GM12875 (cell line): ENCODE results near the gene HK1.

ENCODE experiments used
- H3K4me3 ChIP-seq: one replicate; pipeline ENCODE4 v1.5.1; 2011; ENCODE audit warnings: low read depth, low read length, control low read depth
- CTCF ChIP-seq: IDR thresholded peaks from 2 replicates; pipeline ENCODE4 v1.5.1; 2011; ENCODE audit warnings: low read depth, mild to moderate bottlenecking, control low read depth, inconsistent platforms, low read length, moderate library complexity, borderline replicate concordance; ENCODE audit not compliant: insufficient read depth

The HK1 gene

GRCh38 chr10:69239136-69239535 is 39.2 kb upstream of the HK1 start:
- no peak overlapping the region for H3K4me3 ChIP-seq
- no peak for TF ChIP-seq CTCF

- no peak overlapping the region for H3K4me3 ChIP-seq
- no peak for TF ChIP-seq CTCF
These were observed 38.4 kb upstream of the HK1 start for GRCh38 chr10:69239816-69240434.

- H3K4me3 ChIP-seq, result no peak overlapping the region
- TF ChIP-seq CTCF, result no peak
These were observed 37.8 kb upstream of the HK1 start for GRCh38 chr10:69240455-69240854.

GRCh38 chr10:69241575-69241974 is 36.7 kb upstream of the HK1 start:
- TF ChIP-seq CTCF, result no peak
- H3K4me3 ChIP-seq, result no peak overlapping the region

- H3K4me3 ChIP-seq, result no peak overlapping the region
- no peak for TF ChIP-seq CTCF
These were observed 36.0 kb upstream of the HK1 start for GRCh38 chr10:69242040-69242851.

GRCh38 chr10:69242852-69243212 is 35.5 kb upstream of the HK1 start:
- no peak overlapping the region for H3K4me3 ChIP-seq
- TF ChIP-seq CTCF, result no peak

- no peak overlapping the region for H3K4me3 ChIP-seq
- TF ChIP-seq CTCF, result no peak
These were observed 34.5 kb upstream of the HK1 start for GRCh38 chr10:69243817-69244216.
